Kasumi-1 (cell line): ENCODE data around the gene TMEM200A.
A peak's percentile ranks its signal among the peaks of the same experiment; 100 is the strongest.

Experiments
- DNase-seq, 2 experiments: peaks; one replicate each; lab custom pipeline; 2025; lab: John Stamatoyannopoulos, UW

Gene TMEM200A

DNA sequence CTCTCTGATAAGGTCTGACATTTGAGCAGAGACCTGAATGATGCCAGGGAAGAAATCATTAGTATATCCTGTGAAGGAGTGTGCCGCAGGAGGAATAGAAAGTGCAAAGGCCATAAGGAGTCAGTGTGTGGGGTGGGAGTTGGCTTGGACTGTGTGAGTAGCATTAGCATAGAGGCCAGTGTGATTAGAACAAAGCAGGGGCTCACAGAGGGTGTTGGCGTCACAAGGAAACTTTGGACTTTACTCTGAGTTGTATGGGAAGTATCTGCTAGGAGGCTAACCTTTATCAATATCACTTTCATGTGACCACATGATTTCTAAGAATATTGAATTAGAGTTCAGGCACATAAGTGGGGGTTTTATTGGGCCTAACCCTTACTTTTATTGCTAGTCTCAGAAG is 12.1 kb downstream of the TMEM200A start:
- DNase-seq = no peak

DNA sequence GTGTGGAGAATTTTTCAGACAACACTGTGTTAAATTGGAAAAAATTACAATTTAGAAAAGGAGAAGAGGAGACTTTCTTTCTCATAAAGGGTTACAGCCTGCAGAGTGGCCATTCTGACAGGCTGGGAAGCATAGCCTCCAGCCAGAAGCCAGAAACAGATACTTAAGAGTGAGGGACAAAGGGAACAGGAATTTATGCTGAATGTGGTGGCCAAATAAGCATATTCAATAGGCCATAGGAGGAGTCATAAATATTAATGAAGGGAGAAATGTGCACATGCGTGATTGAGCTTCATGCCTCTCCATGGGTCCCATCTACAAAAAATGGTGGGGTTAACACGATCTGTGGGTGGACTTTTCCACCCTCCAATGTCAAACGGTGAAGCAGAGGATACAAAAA is 13.4 kb downstream of the TMEM200A start:
- DNase-seq = no peak

DNA sequence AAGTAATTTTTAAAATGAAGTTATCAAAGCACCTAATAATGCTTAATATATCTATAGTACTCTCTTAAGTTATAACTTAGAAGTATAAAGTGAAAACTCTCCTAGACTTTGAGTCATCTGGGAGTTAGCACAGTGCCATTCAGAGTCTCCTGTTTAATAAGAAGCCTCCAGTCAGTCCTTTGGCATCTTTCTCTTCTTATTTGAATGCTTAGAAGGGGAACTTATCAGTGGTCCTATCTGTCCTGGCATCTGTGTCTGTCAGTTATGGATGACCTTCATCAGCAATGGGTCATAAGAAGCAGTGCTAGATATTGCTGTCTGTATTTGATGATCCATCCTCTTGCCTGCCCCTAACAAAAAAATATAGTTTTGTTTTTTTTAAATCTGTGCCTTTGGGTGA is 15.2 kb downstream of the TMEM200A start:
- no peak for DNase-seq

DNA sequence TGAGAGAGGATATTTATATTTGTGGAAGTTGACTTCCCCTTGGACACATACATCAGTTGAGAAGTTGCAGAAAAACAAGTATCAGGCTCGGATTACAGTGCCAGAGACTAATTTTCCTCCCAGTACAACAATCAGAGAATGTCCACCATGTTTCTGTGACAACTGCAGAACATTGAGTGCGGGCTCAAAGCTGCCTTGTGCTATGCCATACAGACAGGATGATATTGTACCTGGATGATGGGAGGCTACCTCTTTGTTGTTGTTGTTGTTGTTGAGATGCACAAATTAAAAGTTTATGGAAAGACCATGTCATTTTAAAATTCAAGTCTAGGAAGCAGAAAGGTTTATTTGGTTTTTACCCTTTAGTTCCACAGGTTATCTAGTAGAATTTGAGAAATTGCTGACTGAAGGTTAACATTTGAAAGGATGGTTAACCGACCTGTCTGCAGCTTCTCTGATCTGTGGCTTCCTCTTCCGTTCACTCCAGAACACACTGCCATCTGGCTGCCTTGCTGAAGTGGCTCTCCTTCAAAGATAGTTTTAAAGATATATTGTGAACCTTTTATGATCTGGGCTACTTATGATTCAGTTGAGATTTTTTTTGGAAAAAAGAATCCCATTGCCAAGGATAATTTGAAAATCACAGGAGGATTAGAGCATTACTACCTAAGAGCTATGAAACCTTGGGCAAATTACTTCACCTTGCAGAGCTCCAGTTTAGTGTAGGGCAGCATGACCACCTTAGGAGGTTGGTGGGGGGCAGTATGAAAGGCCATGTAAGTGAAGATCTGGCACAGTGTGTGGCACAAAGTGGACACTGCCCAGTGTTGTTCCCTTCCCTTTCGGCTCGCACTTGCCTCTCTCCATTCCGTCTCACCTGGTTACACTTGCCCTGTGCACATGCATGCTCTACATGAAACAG is 15.9 kb downstream of the TMEM200A start:
- peak; percentile 78 to 80 for DNase-seq

DNA sequence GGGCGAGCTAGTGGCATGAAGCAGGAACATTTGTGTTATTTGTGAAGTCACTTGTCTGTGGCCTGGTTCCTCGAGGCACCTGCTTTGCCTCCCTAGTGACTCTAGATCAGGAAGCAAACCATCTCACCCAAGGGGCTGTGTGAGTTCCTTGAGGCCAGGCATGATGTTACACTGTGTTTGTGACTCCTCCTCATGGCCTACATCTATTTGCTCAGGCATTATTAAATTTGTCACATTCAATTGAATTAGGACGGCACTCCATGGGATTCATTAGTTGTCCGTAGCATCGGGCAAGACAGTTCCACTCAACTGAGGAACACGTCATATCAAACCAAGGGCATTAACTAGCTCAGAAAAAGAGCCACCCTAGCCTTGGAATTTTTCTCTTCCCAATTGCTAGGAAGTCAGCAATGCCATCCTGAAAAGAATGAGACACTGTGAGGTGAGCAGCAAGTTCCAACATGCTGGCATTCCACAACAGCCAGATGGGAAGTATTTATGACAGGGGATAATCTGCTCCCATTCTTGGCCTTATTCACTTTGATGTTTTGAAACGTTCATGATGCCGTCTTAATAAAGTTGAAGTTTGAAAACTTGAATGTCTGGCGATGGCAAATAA is 17.2 kb downstream of the TMEM200A start:
- no peak for DNase-seq

DNA sequence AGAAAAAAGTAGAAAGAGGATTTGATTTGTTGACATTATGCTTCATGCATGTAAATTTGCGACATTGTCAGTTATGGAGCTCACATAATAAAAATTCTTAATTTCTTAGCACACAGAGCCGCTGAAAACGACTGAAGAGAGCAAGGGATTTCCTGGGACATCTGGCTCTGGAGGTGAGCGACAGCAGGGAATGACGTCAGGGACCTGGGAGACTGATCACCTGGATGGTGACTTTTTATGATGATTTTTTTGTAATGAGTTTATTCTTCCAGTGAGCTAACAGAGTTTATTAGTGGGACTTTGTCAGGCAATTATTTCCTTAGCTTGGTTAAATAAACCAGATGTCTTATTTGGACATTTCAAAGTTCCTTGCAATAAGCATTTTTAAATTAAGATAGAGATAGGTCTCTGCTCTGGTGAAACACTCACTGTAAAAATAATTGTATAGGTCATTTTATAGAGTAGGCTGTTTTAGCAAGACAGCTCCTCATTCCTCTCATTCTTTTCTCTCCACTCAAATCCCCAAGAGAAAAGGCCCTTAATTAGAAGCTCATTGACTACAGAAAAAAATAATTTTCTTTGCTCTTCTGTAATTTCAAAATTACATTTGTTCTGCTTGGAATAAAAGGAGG is 19.4 kb downstream of the TMEM200A start:
- DNase-seq = no peak

DNA sequence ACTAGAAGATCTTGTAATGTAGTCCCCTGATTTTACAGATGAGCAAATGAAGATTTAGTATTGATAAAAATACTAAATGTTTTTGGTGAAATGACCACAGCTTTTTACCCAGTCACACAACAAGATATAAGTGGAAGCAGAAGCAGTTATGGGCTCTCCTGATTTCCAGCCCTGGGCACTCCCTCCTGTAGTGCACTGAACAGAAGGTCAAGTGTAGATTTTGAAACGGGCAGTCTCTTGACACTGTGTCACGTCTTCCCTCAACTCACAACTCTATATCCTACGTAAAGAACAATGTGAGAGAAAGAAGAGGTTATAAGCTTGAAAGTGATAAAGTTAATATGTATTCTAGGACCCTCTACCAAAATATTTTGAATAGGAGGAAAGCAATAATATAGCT is 23.3 kb downstream of the TMEM200A start:
- DNase-seq = no peak

DNA sequence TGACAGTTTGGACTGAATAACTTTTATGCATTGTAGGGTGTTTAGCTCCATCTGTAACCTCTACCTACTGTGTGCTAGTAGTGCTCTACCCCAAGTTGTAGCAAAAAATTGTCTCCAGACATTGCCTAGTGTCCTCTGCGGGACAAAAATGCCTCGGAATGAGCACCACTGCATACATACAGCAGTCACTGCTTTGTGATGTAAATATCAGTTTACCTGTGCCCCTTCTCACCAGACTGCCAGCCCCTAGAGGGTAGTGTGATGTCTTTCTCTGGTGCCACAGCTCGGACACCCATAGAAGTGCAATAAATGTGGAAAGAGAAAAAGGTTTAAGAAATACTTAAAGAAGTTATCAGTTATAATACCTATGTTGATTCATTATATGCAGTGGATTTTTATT is 25.1 kb downstream of the TMEM200A start:
- no peak for DNase-seq

DNA sequence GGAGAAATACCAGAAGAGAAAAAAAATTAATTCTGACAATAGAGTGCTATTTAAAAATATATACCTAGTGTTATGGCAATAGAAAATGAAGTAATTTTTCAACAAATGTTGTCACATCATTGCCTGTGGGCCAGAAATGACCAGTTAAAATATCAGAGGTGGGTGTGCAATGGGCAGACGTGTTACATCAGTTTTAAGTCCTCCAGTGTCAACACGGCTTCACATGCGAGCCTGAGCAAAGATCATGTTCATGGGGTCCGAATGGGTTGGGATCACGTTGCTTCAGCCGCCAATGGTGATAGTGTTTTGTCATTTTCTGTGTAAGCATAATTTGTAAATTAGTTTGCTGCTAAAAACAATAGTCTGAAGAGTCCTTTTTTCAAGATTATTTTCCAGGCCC is 27.5 kb downstream of the TMEM200A start:
- DNase-seq = no peak

DNA sequence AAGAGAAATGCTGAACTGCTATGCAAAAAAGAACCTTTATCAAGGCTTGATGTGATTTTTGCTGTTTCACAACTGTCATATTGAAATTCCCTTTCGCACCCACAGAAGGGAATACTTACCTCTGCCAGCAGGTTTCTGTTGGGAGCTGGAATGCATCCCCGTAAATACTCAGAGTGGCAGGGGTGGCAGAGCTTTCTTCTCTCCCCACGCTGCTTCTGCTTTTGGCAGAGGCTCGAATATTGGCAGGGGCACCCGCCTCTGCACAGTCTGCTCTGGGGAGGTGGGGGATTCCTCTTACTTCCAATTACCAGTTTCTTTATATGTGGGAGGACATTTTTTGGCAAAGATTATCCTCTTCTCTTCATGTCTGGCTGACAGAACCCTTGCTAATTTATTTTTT is 28.4 kb downstream of the TMEM200A start:
- DNase-seq = no peak

DNA sequence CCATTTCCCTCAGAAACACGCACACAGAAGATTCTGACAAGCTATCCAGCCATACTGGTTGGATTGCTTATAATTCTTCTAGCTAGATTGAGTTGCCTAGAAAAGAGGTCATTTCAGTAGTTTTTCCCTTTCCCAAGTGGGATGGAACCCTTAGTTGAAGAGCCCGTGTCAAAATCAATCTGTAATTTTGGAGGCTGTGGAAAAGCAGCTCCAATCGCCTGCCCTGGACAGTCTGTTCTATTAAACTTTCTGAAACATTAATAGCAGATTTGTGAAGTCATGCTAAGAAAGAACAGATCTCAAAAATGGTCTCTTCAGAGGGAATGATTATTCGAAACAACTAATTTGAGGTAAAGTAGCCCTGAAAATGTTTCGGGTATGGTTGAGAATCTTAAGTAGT is 29.3 kb downstream of the TMEM200A start:
- no peak for DNase-seq

DNA sequence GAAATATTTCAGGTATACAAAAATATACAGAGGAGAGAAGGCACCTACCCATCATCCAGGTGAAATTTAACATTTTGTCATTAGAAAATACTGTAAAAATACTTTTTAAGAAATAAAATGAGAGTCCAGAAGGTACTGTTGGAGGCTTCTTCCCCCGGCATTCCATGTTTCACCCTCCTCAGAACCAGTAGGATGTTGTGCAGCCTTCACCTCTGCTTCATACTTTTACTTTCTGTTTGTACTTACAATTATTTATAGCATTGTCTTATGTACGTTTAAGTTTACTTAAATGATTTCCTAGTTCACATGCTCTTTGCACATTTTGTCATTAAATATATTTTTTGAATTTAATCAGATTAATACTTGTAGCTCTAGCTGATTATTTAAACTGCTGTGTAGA is 30.9 kb downstream of the TMEM200A start:
- DNase-seq = no peak

DNA sequence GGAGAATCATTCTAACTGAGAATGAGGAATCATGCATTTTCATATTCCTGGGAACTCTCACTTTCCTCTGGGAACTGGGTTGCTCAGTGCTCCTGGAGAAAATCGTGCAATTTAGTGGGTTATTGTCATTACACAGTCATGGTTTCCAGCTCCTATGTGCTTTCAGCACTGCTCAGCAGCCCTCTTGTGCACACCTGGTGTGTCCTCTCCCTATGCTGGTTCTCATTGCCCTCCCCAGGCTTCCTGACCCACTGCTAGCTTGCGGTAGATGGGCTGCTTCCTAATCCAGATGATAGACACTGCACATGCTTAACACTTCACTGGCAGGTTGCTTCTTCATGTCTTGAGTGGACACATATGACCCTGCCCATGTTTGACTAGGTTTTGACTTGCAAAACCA is 39.7 kb downstream of the TMEM200A start:
- DNase-seq = no peak

DNA sequence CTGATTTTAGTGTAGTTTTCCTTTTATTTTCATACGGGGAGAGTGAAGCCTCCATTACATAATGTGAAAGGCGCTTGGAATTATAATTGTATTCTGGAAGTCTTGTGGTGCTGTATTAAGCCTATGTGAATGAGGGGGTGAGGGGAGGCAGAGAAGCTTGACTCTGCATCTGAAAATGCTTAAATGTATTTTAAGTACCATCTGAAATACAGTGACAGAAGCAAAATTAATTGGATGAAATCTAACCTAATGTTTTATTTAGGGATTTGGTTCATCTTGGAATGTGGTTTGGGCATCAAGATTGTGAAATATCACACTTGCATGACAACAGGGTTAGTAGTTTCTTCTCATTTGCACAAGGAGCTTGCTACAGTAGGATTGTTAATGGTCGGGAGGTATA is 41.2 kb downstream of the TMEM200A start:
- no peak for DNase-seq

DNA sequence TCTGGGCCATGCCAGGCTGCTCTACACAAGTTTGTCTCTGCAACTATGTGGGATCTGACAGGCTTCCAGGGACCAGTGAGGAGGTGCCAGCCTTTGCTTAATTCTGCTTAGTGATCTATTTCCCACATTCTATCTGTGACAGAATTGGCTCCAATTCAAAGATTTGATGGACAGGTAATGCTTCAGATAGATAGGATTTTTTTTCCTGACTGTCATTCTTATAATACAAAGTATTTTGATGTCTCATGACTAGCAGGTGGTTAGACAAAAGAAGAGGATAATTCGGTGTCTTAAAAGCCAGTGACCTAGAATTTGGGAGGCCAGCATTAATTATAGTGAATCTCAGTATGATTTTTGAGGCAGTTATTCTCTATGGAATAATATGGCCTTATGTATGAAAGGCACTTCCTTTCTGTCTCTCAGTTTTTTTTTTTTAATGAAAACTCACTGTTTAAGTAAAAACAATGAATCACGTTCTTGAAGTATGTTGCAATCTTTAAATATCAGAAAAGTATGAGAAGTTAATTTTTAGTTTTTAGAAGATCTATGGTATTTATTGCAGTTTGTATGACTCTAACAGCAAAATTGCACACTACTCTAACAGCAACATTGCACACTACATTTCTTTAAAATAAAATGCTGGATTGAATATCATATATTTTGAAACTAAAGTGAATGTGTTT is 43.7 kb downstream of the TMEM200A start:
- DNase-seq = no peak

DNA sequence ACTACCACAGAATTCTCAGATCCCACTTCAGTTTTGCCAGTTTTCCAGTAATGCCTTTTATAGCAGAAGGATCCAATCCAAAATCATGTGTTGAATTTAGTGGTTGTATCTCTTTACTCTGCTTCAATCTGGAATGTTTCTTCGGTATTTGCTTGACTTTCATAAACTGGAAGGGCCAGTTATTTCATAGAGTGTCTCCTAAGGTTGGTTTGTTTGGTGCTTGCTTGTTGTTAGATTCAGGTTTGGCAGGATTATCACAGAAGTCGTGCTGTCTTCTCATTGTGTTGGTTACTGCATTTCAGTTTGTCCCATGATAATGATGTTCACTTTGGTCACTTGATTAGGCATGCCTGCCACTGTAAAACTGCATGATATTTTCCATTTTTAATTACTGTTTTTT is 45.7 kb downstream of the TMEM200A start:
- no peak for DNase-seq

DNA sequence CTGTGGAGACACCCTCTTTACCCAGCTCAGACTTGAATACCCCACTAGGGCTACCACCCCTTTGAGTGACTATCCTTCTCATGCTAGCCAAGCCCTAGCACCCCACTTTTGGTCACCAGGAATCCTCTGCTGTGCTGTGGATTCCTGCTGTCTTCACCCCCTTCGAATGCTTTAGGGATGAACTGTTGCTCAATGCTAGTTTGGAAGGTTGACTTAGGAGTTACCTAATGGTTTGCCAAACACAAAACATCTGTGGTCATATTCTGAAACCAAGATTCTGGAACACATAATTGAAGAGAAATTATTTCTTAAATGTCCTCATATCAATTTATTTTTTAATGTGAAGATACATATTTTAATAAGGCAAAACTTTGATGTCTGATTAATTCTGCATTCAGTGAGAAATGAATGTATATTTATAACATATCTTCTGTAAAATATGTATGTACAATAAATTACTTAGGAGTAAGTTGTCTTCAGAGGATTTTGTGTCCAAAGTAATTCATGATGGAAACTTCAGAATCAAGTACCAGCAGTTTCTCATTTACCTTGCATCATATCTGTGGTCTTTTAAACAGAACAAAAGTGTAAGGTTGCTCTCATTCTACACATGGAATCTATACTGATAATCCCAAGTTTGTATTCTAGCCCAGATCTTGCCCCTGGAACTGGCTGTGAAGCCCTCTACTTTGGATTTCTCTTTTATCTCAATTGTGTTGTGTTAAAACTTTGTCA is 46.9 kb downstream of the TMEM200A start:
- no peak for DNase-seq

DNA sequence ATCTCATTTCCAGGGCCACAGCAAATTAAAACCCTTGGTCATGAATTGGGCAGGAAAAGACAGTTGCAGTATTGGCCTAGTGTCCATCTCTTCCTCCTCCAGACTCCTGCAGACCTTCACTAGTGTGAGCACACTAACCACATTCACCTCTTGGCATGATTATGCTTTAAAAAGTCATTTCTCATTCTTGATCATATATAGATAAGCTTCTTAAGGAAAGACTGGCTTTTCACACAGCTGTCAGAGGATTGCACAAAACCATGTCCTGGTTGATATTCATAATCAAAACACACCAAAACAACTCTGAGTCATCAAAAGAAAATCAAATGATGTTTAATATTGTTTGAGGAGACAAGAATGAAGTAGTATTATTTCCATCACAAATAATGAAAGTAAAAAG is 52.1 kb downstream of the TMEM200A start:
- no peak for DNase-seq

DNA sequence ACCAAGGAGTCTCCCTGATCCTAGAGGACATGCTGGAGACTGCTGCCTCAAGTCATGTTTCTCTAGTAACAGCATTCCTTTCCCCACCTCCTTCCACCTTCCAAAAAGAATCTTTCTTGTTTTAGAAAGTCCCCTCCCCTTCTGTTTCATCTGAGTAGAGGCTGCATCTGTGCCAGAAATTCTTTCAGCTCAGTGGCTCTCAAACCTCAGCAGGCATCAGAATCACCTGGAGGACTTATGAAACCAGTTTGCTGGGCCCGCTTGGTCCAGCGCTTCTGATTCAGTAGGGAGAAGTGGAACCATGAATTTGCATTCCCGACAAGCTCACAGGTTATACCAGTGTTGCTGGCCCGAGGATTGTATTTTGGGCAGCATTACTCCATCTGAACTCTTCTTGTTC is 55.1 kb downstream of the TMEM200A start:
- no peak for DNase-seq

DNA sequence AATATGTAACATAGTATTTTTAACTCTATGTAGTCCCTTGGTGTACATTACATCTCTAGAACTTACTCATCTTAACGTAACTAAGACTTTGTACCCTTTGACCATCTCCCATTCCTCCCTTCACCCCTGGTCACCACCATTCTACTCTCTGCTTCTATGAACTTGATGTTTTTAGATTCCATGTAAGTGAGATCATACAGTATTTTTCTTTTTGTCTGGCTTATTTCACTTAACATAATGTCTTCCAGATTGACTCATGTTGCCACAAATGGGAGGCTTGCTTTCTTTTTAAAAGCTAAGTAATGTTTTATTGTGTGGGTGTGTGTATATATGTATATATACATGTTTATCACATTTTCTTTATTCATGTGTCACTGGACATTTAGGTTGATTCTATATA is 55.8 kb downstream of the TMEM200A start:
- no peak for DNase-seq

DNA sequence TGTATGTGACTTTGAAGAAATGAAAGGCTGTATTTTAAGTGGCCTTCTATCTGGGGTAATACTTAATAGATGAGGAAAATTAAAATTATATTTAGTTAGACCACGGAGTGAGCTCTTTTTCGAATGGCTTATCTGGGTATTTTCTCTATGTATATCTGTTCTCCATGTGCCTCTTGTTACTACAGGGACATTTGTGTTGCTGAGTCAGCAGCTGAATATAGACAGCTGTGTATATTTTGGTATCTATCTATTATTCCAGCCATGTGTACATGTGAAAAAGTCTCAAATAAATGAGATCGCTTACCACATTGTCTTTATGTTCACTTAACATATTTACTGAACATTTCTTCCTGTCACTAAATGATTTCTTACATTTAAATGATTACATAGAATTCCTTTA is 57.2 kb downstream of the TMEM200A start:
- DNase-seq = no peak

DNA sequence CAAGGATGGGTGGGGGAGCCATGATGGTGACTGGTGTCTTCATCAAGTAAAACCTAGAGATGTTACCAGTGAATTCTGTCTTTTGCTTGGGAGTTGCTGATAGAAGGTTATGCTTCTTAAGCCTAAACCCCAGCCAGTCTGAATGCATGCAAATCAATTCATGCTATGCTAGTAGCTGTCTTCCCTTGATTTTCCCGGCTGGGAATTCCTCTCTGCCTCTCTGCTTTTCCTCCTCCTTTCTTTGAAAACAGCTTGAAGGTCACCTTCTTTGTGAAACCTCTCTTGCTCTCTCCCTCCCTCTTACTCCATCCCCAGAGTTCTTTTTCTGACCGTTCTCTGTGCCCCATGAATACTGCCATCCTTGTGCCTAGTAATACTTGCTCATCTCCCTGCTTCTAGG is 58.9 kb downstream of the TMEM200A start:
- DNase-seq = no peak
